Measurements from ENCODE around the gene MRAP. TPM values are rescaled to one million over a fixed set of nuclear protein-coding genes. Genes with fewer than 3 reads are reported as not detected.

The MRAP gene
- total RNA-seq, 2 donors from 2014 or later = not detected

DNA sequence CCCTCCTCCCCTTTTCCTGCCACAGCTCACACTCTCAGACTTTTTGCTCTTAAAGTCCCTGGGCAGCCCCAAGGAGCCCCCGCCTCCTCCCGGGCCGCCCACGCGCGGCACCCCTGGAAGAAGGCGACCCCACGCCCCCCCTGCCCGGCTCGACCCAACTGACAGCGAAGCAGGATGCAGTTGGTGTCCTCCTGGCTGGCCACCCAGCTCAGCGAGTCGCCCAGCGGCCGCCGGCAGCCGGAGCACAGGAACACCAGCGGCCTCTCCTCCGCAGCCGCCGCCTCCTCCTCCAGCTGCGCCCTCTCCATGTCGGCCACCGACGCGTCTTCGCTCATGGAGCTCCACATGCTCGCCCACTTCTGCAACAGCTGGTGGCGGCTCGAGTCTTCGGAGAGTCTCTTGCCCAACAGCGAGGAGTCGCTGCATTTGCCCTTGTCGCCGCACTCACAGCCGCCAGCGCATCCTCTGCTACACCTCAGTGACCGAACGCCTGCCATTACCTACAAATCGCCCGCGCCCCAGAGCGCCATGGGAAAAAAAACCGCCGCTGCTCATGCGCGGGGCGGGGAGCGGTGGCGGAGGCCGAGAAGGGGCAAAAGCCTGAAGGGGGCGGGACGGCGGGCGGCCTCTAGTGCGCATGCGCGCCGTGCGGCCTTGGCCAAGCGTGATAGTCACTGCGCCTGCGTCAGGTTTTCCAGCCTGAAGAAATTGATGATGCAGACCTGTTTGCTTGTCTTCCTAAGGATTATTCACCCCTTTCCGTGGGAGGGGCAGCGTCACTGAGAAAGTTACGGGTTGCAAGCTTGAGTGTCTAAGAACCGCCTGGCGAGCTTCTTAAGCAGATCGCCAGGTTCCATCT lies 19.9 kb upstream of the MRAP start, which contains the start of gene MIS18A:
MIS18A (minus strand) TSS at position 532 of the 859 bp plus-strand sequence; CDS start at position 497, 35 bp downstream.
- Mint-ChIP-seq H3K27me3 (no peaks in the 10 kb centered on the region), H3K9me3 (no peaks in the 10 kb centered on the region), H3K36me3 (ENCODE audit: low read depth) (peaks cover 38% of the 10 kb centered on the region), H3K27ac (peak within 1 kb of the TSS; percentile 97), H3K4me1 (peaks cover 16% of the 10 kb centered on the region), H3K4me3 (peak within 1 kb of the TSS; percentile 93)
- ATAC-seq (replicated peaks) = peak; percentile 92

DNA sequence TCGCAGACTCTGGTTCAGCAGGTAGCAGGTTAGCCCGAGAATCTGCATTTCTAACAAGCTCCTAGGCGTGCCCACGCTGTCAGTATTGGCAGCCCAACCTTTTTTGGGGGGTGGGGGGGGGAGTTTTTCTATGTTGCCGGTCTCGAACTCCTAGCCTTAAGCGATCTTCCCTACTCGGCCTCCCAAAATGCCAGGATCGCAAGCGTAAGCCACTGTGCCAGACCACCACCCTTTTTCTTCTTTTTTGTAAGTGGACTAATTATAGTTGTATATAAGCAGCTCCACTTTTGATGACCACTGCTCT lies 19.3 kb upstream of the MRAP start:
- no peaks in the 10 kb centered on the region for H3K27me3 Mint-ChIP-seq
- H3K27ac Mint-ChIP-seq = peak overlapping the region; percentile 97
- peak overlapping the region; percentile 93 for H3K4me3 Mint-ChIP-seq
- ATAC-seq (replicated peaks) = no peak
- no peaks in the 10 kb centered on the region for H3K9me3 Mint-ChIP-seq
- peaks cover 37% of the 10 kb centered on the region for H3K36me3 Mint-ChIP-seq (ENCODE audit: low read depth)
- H3K4me1 Mint-ChIP-seq = peaks cover 16% of the 10 kb centered on the region

GRCh38 chr21:32281531-32281930 lies 17.1 kb upstream of the MRAP start:
- peaks cover 10% of the 10 kb centered on the region for H3K4me1 Mint-ChIP-seq
- no peaks in the 10 kb centered on the region for H3K27me3 Mint-ChIP-seq
- H3K4me3 Mint-ChIP-seq = no peak overlapping the region
- no peak for ATAC-seq (replicated peaks)
- H3K9me3 Mint-ChIP-seq = no peaks in the 10 kb centered on the region
- no peak overlapping the region for H3K27ac Mint-ChIP-seq
- peaks cover 22% of the 10 kb centered on the region for H3K36me3 Mint-ChIP-seq (ENCODE audit: low read depth)

GRCh38 chr21:32282992-32283391 lies 15.7 kb upstream of the MRAP start:
- Mint-ChIP-seq H3K27me3 (no peaks in the 10 kb centered on the region), H3K36me3 (ENCODE audit: low read depth) (peaks cover 22% of the 10 kb centered on the region)
- no peak for ATAC-seq (replicated peaks)

GRCh38 chr21:32285476-32285875 lies 13.2 kb upstream of the MRAP start:
- no peak for ATAC-seq (replicated peaks)
- Mint-ChIP-seq H3K36me3 (ENCODE audit: low read depth) (peaks cover 14% of the 10 kb centered on the region), H3K4me1 (peaks cover 6% of the 10 kb centered on the region), H3K4me3 (no peak overlapping the region), H3K27ac (no peak overlapping the region), H3K9me3 (no peaks in the 10 kb centered on the region), H3K27me3 (no peaks in the 10 kb centered on the region)

More at GRCh38 chr21:32282992-32283391, 15.7 kb upstream of the MRAP start:
- Mint-ChIP-seq H3K4me1 (peaks cover 10% of the 10 kb centered on the region), H3K9me3 (no peaks in the 10 kb centered on the region), H3K27ac (peak overlapping the region; percentile 1), H3K4me3 (no peak overlapping the region)

GRCh38 chr21:32297449-32297848 lies 1.2 kb upstream of the MRAP start:
- Mint-ChIP-seq H3K27me3 (no peaks in the 10 kb centered on the region), H3K4me3 (no peak overlapping the region), H3K36me3 (ENCODE audit: low read depth) (peaks cover 12% of the 10 kb centered on the region), H3K4me1 (no peaks in the 10 kb centered on the region), H3K9me3 (no peaks in the 10 kb centered on the region), H3K27ac (no peak overlapping the region)
- ATAC-seq (replicated peaks) = no peak

DNA sequence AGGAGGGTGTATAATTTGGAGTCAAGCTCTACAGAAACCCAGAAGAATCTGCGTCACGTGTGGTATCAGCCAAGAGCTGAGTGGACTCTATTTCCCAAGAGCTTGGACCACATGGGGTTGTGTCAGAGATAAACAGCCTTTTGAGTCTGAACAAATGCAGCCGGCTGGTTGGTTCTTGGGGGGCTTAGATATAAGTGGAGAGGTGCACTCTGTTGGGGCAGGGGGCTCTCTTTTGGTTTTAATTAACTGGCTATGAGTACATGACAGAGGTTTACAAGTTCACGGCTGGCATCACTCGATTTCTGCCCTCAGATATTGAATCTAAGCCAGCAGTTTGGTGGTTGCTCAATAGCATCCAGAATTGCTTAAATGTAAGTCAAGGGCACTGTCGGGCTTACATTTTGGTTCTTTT lies 501 bp upstream of the MRAP start:
- Mint-ChIP-seq H3K4me1 (no peaks in the 10 kb centered on the region), H3K36me3 (ENCODE audit: low read depth) (peaks cover 12% of the 10 kb centered on the region), H3K9me3 (no peaks in the 10 kb centered on the region), H3K4me3 (no peak overlapping the region), H3K27me3 (no peaks in the 10 kb centered on the region), H3K27ac (no peak overlapping the region)
- ATAC-seq (replicated peaks) = no peak

GRCh38 chr21:32299695-32300094 lies 1.0 kb downstream of the MRAP start:
- Mint-ChIP-seq H3K27ac (no peak overlapping the region), H3K36me3 (ENCODE audit: low read depth) (peaks cover 12% of the 10 kb centered on the region), H3K27me3 (no peaks in the 10 kb centered on the region), H3K4me3 (no peak overlapping the region), H3K9me3 (no peaks in the 10 kb centered on the region), H3K4me1 (no peaks in the 10 kb centered on the region)
- ATAC-seq (replicated peaks) = no peak

DNA sequence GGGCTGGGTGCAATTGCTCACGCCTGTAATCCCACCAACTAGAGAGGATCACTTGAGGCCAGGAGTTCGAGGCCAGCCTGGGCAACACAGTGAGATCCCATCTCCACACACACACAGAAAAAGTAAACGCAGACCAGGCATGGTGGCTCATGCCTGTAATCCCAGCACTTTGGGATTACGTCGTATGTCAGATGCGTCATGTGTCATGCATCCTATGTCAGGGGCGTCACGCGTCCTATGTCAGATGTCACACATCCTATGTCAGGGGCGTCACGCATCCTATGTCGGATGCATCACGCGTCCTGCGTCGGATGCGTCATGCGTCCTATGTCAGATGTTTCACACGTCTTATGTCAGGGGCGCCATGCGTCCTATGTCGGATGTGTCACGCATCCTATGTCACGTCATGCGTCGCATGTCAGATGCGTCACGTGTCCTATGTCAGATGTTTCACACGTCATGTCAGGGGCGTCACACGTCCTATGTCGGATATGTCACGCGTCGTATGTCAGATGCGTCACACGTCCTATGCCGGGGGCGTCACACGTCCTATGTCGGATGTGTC lies 1.5 kb downstream of the MRAP start:
- ATAC-seq (replicated peaks) = no peak

GRCh38 chr21:32301596-32301995 lies 2.9 kb downstream of the MRAP start:
- no peaks in the 10 kb centered on the region for H3K4me1 Mint-ChIP-seq
- ATAC-seq (replicated peaks) = no peak
- H3K4me3 Mint-ChIP-seq = no peak overlapping the region
- no peaks in the 10 kb centered on the region for H3K27me3 Mint-ChIP-seq
- no peak overlapping the region for H3K27ac Mint-ChIP-seq
- H3K36me3 Mint-ChIP-seq (ENCODE audit: low read depth) = peaks cover 13% of the 10 kb centered on the region
- H3K9me3 Mint-ChIP-seq = no peaks in the 10 kb centered on the region

More for the DNA sequence above, 1.5 kb downstream of the MRAP start:
- H3K9me3 Mint-ChIP-seq = no peaks in the 10 kb centered on the region
- no peak overlapping the region for H3K27ac Mint-ChIP-seq
- no peaks in the 10 kb centered on the region for H3K4me1 Mint-ChIP-seq
- H3K4me3 Mint-ChIP-seq = no peak overlapping the region
- H3K36me3 Mint-ChIP-seq (ENCODE audit: low read depth) = peaks cover 12% of the 10 kb centered on the region
- no peaks in the 10 kb centered on the region for H3K27me3 Mint-ChIP-seq

GRCh38 chr21:32302560-32302959 lies 3.9 kb downstream of the MRAP start:
- no peak for ATAC-seq (replicated peaks)
- no peaks in the 10 kb centered on the region for H3K27me3 Mint-ChIP-seq
- H3K4me3 Mint-ChIP-seq = no peak overlapping the region
- no peaks in the 10 kb centered on the region for H3K4me1 Mint-ChIP-seq
- H3K9me3 Mint-ChIP-seq = no peaks in the 10 kb centered on the region
- H3K27ac Mint-ChIP-seq = no peak overlapping the region
- peaks cover 20% of the 10 kb centered on the region for H3K36me3 Mint-ChIP-seq (ENCODE audit: low read depth)

DNA sequence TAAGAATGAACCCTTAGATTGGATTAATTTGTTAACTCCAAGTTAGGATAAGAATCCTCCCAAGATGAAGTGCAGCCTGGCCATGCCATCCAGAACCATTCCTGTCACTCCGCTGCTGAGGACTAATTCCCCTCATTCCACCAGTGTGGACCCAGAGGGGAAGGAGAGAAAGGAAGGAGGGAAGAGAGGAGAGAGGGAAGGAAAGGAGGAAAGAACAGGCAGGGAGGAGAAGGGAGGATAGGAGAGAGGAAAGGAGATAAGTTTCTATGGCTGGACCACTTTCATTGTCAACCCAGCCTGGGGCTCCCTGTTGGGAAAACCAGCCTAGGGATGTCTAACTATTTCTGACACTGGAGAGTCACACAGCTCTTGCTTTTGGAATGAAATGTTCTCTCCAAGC lies 4.7 kb downstream of the MRAP start:
- no peaks in the 10 kb centered on the region for H3K4me1 Mint-ChIP-seq
- peaks cover 24% of the 10 kb centered on the region for H3K36me3 Mint-ChIP-seq (ENCODE audit: low read depth)
- no peaks in the 10 kb centered on the region for H3K27me3 Mint-ChIP-seq
- no peak overlapping the region for H3K4me3 Mint-ChIP-seq
- H3K27ac Mint-ChIP-seq = no peak overlapping the region
- no peaks in the 10 kb centered on the region for H3K9me3 Mint-ChIP-seq
- ATAC-seq (replicated peaks) = no peak

- peaks cover 34% of the 10 kb centered on the region for H3K36me3 Mint-ChIP-seq (ENCODE audit: low read depth)
These were observed 6.3 kb downstream of the MRAP start for GRCh38 chr21:32304998-32305397.

GRCh38 chr21:32306021-32306780 lies 7.5 kb downstream of the MRAP start:
- Mint-ChIP-seq H3K36me3 (ENCODE audit: low read depth) (peaks cover 36% of the 10 kb centered on the region), H3K27me3 (no peaks in the 10 kb centered on the region), H3K4me3 (no peak overlapping the region), H3K9me3 (no peaks in the 10 kb centered on the region), H3K27ac (no peak overlapping the region), H3K4me1 (no peaks in the 10 kb centered on the region)
- ATAC-seq (replicated peaks) = no peak

More at GRCh38 chr21:32304998-32305397, 6.3 kb downstream of the MRAP start:
- no peaks in the 10 kb centered on the region for H3K4me1 Mint-ChIP-seq
- no peaks in the 10 kb centered on the region for H3K9me3 Mint-ChIP-seq
- ATAC-seq (replicated peaks) = no peak
- no peaks in the 10 kb centered on the region for H3K27me3 Mint-ChIP-seq
- H3K27ac Mint-ChIP-seq = peak overlapping the region; percentile 48
- no peak overlapping the region for H3K4me3 Mint-ChIP-seq

Measured in activated T-helper 17 cell treated with anti-CD3 and anti-CD28 coated beads, Interleukin-2, amount 50 U/mL, for 72 hours (primary cell).